K562 (cell line): ENCODE data around the gene DYTN. TPM values are rescaled to one million over a fixed set of nuclear protein-coding genes. Genes with fewer than 3 reads are reported as not detected.

ENCODE experiments used
- ATAC-seq: fragments of 200-7000 bp; cut with Tn5 transposase; 3 replicates; pipeline ENCODE4 v1.9.1; 2020; ENCODE audit warnings: moderate library complexity
- Bru-seq: library from RNA; stranded (reverse); fragments of 400-500 nt; gene quantifications from one replicate; lab custom pipeline; 2021; lab: Mats Ljungman, UMichigan
- BruChase-seq, 2 experiments: library from RNA; stranded (reverse); fragments of 400-500 nt; gene quantifications; one replicate each; lab custom pipeline; 2021; lab: Mats Ljungman, UMichigan
- BruUV-seq: library from RNA; stranded (reverse); fragments of 400-500 nt; replicated peaks from 2 replicates; lab custom pipeline; 2021; lab: Mats Ljungman, UMichigan
- CTCF ChIA-PET: fragments of 300-600 bp; formaldehyde crosslinking; extraction: SDS; loops from one replicate; lab custom pipeline; 2021; ENCODE audit warnings: low intra/inter-chr PET ratio; lab: Yijun Ruan, JAX
- POLR2A ChIA-PET: fragments of 300-600, 350-650 bp; sonication (Branson Sonifier 250); formaldehyde crosslinking; extraction: SDS; loops from one replicate; lab custom pipeline; 2021; ENCODE audit warnings: antibody characterized with exemption, inconsistent platforms; lab: Yijun Ruan, JAX
- DNase-seq, 4 experiments: peaks; one replicate each; pipeline versions ENCODE4 v3.0.0 to v3.0.0-alpha.2; 2011 to 2018; ENCODE audit warnings: low spot score in 3 of 4, mixed read lengths in 3 of 4; ENCODE audit errors: extremely low read depth in 1 of 4
- FAIRE-seq: peaks from 2 replicates; lab custom pipeline; 2011; peaks lifted over from hg19 to GRCh38; lab: Jason Lieb, UNC
- H2AFZ ChIP-seq: 2 replicates; pipeline ENCODE4 v1.6.0; 2011; ENCODE audit warnings: low read depth, low read length, control low read depth, inconsistent platforms
- H3K27ac ChIP-seq: fragments of 200-600 bp; 3 replicates; pipeline ENCODE4 v1.8.0; 2011; ENCODE audit warnings: low read depth, mild to moderate bottlenecking, control low read depth, inconsistent platforms, low read length, moderate library complexity, mixed read lengths; ENCODE audit errors: extremely low read depth
- H3K27me3 ChIP-seq, 2 experiments: fragments of 300-600 bp in 1 of 2; 2 replicates in 1 of 2; 3 replicates in 1 of 2; pipeline versions ENCODE4 v1.6.0 to v1.8.0; 2011; ENCODE audit warnings: inconsistent platforms in 2 of 2, low read length in 2 of 2, mild to moderate bottlenecking in 1 of 2, mixed read lengths in 1 of 2, moderate library complexity in 1 of 2; ENCODE audit not compliant: control insufficient read depth in 2 of 2, insufficient read depth in 2 of 2
- H3K36me3 ChIP-seq: fragments of 300-600 bp; 3 replicates; pipeline ENCODE4 v1.8.0; 2011; ENCODE audit warnings: mild to moderate bottlenecking, low read length, inconsistent platforms; ENCODE audit not compliant: control insufficient read depth, insufficient read depth
- H3K4me1 ChIP-seq, 2 experiments: fragments of 200-600 bp in 1 of 2; replicated peaks in 1 of 2; 2 replicates in 1 of 2; 3 replicates in 1 of 2; pipeline versions ENCODE4 v1.5.1 to v1.8.0; 2011; ENCODE audit warnings: inconsistent platforms in 2 of 2, low read length in 2 of 2, mild to moderate bottlenecking in 1 of 2, mixed read lengths in 1 of 2, moderate library complexity in 1 of 2; ENCODE audit not compliant: control insufficient read depth in 2 of 2, insufficient read depth in 2 of 2
- H3K4me2 ChIP-seq: 2 replicates; pipeline ENCODE4 v1.6.1; 2011; ENCODE audit warnings: low read length, control low read depth, inconsistent platforms, mixed read lengths; ENCODE audit not compliant: insufficient read depth
- H3K4me3 ChIP-seq: fragments of 200-600 bp; sonication (generic), shearing (Covaris generic); 2 replicates; pipeline ENCODE4 v1.5.1; 2016; ENCODE audit warnings: control low read depth, inconsistent platforms
- H3K79me2 ChIP-seq: fragments of 200-600 bp; 3 replicates; pipeline ENCODE4 v1.8.0; 2011; ENCODE audit warnings: low read length, inconsistent platforms; ENCODE audit not compliant: control insufficient read depth, insufficient read depth
- H3K9ac ChIP-seq, 2 experiments: 2 replicates each; pipeline versions ENCODE4 v1.6.0 to v1.6.1; 2011; ENCODE audit warnings: low read depth in 2 of 2, low read length in 2 of 2, control low read depth in 1 of 2, inconsistent platforms in 1 of 2, mild to moderate bottlenecking in 1 of 2, mixed read lengths in 1 of 2; ENCODE audit not compliant: insufficient read depth in 1 of 2
- H3K9me1 ChIP-seq: one replicate; pipeline ENCODE4 v1.6.0; 2011; ENCODE audit warnings: inconsistent platforms, mild to moderate bottlenecking, low read length, moderate library complexity; ENCODE audit not compliant: control insufficient read depth, insufficient read depth
- H3K9me3 ChIP-seq: replicated peaks from 2 replicates; pipeline ENCODE4 v1.5.1; 2011; ENCODE audit warnings: low read depth, low read length, inconsistent platforms; ENCODE audit not compliant: control insufficient read depth, insufficient read depth
- H4K20me1 ChIP-seq: replicated peaks from 2 replicates; pipeline ENCODE4 v1.6.1; 2011; ENCODE audit warnings: low read length, inconsistent platforms, mixed read lengths; ENCODE audit not compliant: control insufficient read depth, insufficient read depth
- ARID1B ChIP-seq: fragments of 450-650 bp; IDR thresholded peaks from 2 replicates; pipeline ENCODE4 v1.6.1; 2016; ENCODE audit warnings: antibody characterized with exemption, mild to moderate bottlenecking, inconsistent platforms
- ATF1 ChIP-seq, 2 experiments: fragments of 450-650 bp in 1 of 2; IDR thresholded peaks; 2 replicates each; pipeline ENCODE4 v1.6.1; 2016; ENCODE audit warnings: missing compliant biosample characterization in 1 of 2, missing genetic modification characterization in 1 of 2
- E2F8 ChIP-seq: fragments of 450-650 bp; IDR thresholded peaks from 2 replicates; pipeline ENCODE4 v1.7.1; 2018; ENCODE audit warnings: mild to moderate bottlenecking, low read depth; ENCODE audit not compliant: partially characterized antibody
- HDAC3 ChIP-seq: fragments of 450-650 bp; IDR thresholded peaks from 2 replicates; pipeline ENCODE4 v1.6.1; 2018; ENCODE audit warnings: borderline replicate concordance, mild to moderate bottlenecking, moderate library complexity; ENCODE audit not compliant: partially characterized antibody
- TRIM24 ChIP-seq, 2 experiments: fragments of 450-650 bp; IDR thresholded peaks; 2 replicates each; pipeline ENCODE4 v1.6.1; 2016
- ZNF395 ChIP-seq: fragments of 200-800 bp; sonication (Bioruptor generic); IDR thresholded peaks from 2 replicates; pipeline ENCODE4 v1.6.1; 2017; ENCODE audit warnings: missing genetic modification characterization, missing compliant biosample characterization
- ZNF778 ChIP-seq: fragments of 450-650 bp; formaldehyde crosslinking; IDR thresholded peaks from 2 replicates; pipeline ENCODE4 v1.4.0; 2020; ENCODE audit warnings: mild to moderate bottlenecking, moderate library complexity
- ZZZ3 ChIP-seq: fragments of 450-650 bp; IDR thresholded peaks from 2 replicates; pipeline ENCODE4 v1.6.1; 2016; ENCODE audit warnings: antibody characterized with exemption, mild to moderate bottlenecking, moderate library complexity
- WGBS: fragments of 100-300 bp; shearing (Covaris generic); methylation state at CpG from one replicate; pipeline ENCODE4 v1.1.6; 2016; ENCODE audit warnings: low coverage, mixed read lengths; ENCODE audit not compliant: insufficient coverage; ENCODE audit errors: missing lambda C conversion rate; 5-methylcytosine and 5-hydroxymethylcytosine counted together
- in situ Hi-C: fragments of 300-500 bp; cut with MboI; formaldehyde crosslinking; loops from 4 replicates; pipeline ENCODE4 v1.15.0; 2018; ENCODE audit warnings: inconsistent platforms, mixed read lengths
- intact Hi-C: fragments of 100-400 bp; cut with micrococcal nuclease; formaldehyde crosslinking; loops from 2 replicates; pipeline ENCODE4 v1.14.2; 2022
- long read RNA-seq, 3 experiments: library from polyadenylated mRNA in 2 of 3; library from RNA in 1 of 3; unstranded in 2 of 3; stranded (forward) in 1 of 3; transcript quantifications; one replicate each; pipeline ENCODE4 v2.0.0, GENCODE V29; 2019 to 2022
- polyA minus RNA-seq, 3 experiments: library from RNA; depleted of rRNA, polyadenylated mRNA; stranded (reverse); fragments of >200 nt; gene quantifications; 2 replicates each; pipeline ENCODE4 v1.2.3, GENCODE V29; 2011
- polyA plus RNA-seq, 8 experiments: library from polyadenylated mRNA; depleted of rRNA in 4 of 8; stranded (reverse) in 5 of 8; unstranded in 3 of 8; fragments of >200 nt; fragmentation: Nextera tagmentation in 2 of 8; fragmentation: Illumina TruSeq in 1 of 8; extraction: Ambion mirVana in 2 of 8; extraction: Trizol in 1 of 8; gene quantifications; 2 replicates each; pipeline versions ENCODE4 v1.2.1 to v1.2.3, GENCODE V29; 2011 to 2014; ENCODE audit warnings: inconsistent platforms in 1 of 8, missing spikeins in 1 of 8
- total RNA-seq, 7 experiments: library from RNA; depleted of rRNA in 6 of 7; stranded (reverse); fragments of >200 nt in 6 of 7; fragmentation: Illumina TruSeq in 2 of 7; extraction: Trizol in 2 of 7; gene quantifications; 2 replicates each; pipeline versions ENCODE4 v1.2.1 to v1.2.3, GENCODE V29; 2011 to 2021; ENCODE audit warnings: low replicate concordance in 1 of 7
- TF ChIP-seq, protein P1 (sequence below): fragments of 250-450 bp; sonication (Bioruptor Pico); IDR thresholded peaks from 2 replicates; pipeline ENCODE4 v1.4.0; 2020

Gene DYTN
- total RNA-seq (2011; cell fraction: chromatin; rRNA removed; ENCODE audit: low replicate concordance), result not detected in 2 replicates
- total RNA-seq (2011; cell fraction: nucleolus; rRNA removed), result not detected in 2 replicates
- not detected in 2 replicates for total RNA-seq (2011; cell fraction: nucleoplasm; rRNA removed)
- total RNA-seq (2014; rRNA removed) (not detected in 2 replicates), total RNA-seq (2014; rRNA removed; fragmentation: Illumina TruSeq; extraction: Trizol) (not detected in 2 replicates), total RNA-seq (2015; rRNA removed; fragmentation: Illumina TruSeq; extraction: Trizol) (not detected in 2 replicates), total RNA-seq (2021) (not detected in 2 replicates), polyA plus RNA-seq (2011; rRNA removed) (not detected in 2 replicates), polyA plus RNA-seq (2014; fragmentation: Illumina TruSeq; extraction: Trizol) (not detected in 2 replicates), polyA plus RNA-seq (2014; fragmentation: Nextera tagmentation; extraction: Ambion mirVana) (not detected), polyA plus RNA-seq (2014; rRNA removed) (not detected in 2 replicates), polyA minus RNA-seq (2011; rRNA and poly(A)+ RNA removed) (not detected in 2 replicates), Bru-seq, nascent RNA (not detected), BruChase-seq, experiment 1, labeled RNA remaining after a 2-hour chase (not detected), BruChase-seq, experiment 2, labeled RNA remaining after a 6-hour chase (not detected)
- not detected in 2 replicates for polyA plus RNA-seq (2011; cell fraction: cytosol; rRNA removed)
- not detected in 2 replicates for polyA plus RNA-seq (2011; cell fraction: nucleus; rRNA removed)
- not detected in 2 replicates for polyA plus RNA-seq (2012)
- polyA minus RNA-seq (2011; cell fraction: cytosol; rRNA and poly(A)+ RNA removed), result not detected in 2 replicates
- polyA minus RNA-seq (2011; cell fraction: nucleus; rRNA and poly(A)+ RNA removed), result not detected in 2 replicates
- long read RNA-seq, experiment 1, result 0 reads
- long read RNA-seq, experiment 2, result 0 reads
- long read RNA-seq, experiment 3, result 0 reads

GRCh38 chr2:206718296-206718695 is at the start of gene DYTN:
DYTN (minus strand) TSS chr2:206718396; CDS start chr2:206718279, 117 bp downstream.
- no TSS peak for BruUV-seq
- Histone ChIP-seq H3K36me3 (no peaks in the 10 kb centered on the region), H2AFZ (no peak within 1 kb of the TSS), H3K27me3 (no peaks in the 10 kb centered on the region; a peak in 1 of 5 replicates), H3K4me1 (no peaks in the 10 kb centered on the region), H4K20me1 (no peaks in the 10 kb centered on the region), H3K27ac (no peak within 1 kb of the TSS), H3K9me1 (no peaks in the 10 kb centered on the region), H3K9ac (no peak within 1 kb of the TSS), H3K4me2 (no peak within 1 kb of the TSS), H3K79me2 (no peaks in the 10 kb centered on the region), H3K4me3 (no peak within 1 kb of the TSS), H3K9me3 (no peaks in the 10 kb centered on the region)
- ChIA-PET CTCF (no interaction called here), POLR2A (no interaction called here)
- ATAC-seq (no peak), FAIRE-seq (no peak), DNase-seq (no peak)
- in situ Hi-C loops, result no loop called here
- intact Hi-C loops, result no loop called here
- WGBS, result 9% methylated on average over 1 of the region's 1 CpG
- TF ChIP-seq ZZZ3 (no peak), HDAC3 (no peak), ZNF395 (no peak), ZNF778 (CRISPR knock-in tag) (no peak), ATF1 (CRISPR knock-in tag; IDR thresholded peaks at IDR 0.05) (no peak), ATF1 (tag; IDR thresholded peaks at IDR 0.05) (no peak), E2F8 (no peak), TRIM24 (IDR thresholded peaks at IDR 0.05) (no peak), ARID1B (no peak)
- TF ChIP-seq, protein P1, sequence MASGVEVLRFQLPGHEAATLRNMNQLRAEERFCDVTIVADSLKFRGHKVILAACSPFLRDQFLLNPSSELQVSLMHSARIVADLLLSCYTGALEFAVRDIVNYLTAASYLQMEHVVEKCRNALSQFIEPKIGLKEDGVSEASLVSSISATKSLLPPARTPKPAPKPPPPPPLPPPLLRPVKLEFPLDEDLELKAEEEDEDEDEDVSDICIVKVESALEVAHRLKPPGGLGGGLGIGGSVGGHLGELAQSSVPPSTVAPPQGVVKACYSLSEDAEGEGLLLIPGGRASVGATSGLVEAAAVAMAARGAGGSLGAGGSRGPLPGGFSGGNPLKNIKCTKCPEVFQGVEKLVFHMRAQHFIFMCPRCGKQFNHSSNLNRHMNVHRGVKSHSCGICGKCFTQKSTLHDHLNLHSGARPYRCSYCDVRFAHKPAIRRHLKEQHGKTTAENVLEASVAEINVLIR (CRISPR knock-in tag), result no peak
